Parathyroid adenoma (tissue), 2 donors: ENCODE data around the gene TLR1.

Experiments
- H2AFZ ChIP-seq: fragments of 300-600 bp; sonication (generic); one replicate; pipeline ENCODE4 v1.7.0; 2017; ENCODE audit warnings: antibody characterized with exemption, mild to moderate bottlenecking
- H3K27ac ChIP-seq: fragments of 300-600 bp; sonication (generic); one replicate; pipeline ENCODE4 v1.7.0; 2017
- H3K27me3 ChIP-seq: fragments of 300-600 bp; sonication (generic); one replicate; pipeline ENCODE4 v1.7.0; 2017; ENCODE audit warnings: low read length; ENCODE audit not compliant: control insufficient read depth, insufficient read depth
- H3K36me3 ChIP-seq: fragments of 300-600 bp; sonication (generic); one replicate; pipeline ENCODE4 v1.7.0; 2017; ENCODE audit warnings: low read length; ENCODE audit not compliant: control insufficient read depth, insufficient read depth
- H3K4me1 ChIP-seq: fragments of 300-600 bp; sonication (generic); one replicate; pipeline ENCODE4 v1.7.0; 2017; ENCODE audit warnings: control low read depth
- H3K4me2 ChIP-seq: fragments of 300-600 bp; sonication (generic); one replicate; pipeline ENCODE4 v1.7.0; 2017; ENCODE audit warnings: low read length
- H3K4me3 ChIP-seq: fragments of 300-600 bp; sonication (generic); one replicate; pipeline ENCODE4 v1.7.0; 2017; ENCODE audit warnings: low read depth, low read length
- H3K79me2 ChIP-seq: fragments of 300-600 bp; sonication (generic); one replicate; pipeline ENCODE4 v1.7.0; 2017; ENCODE audit warnings: control low read depth
- H3K9ac ChIP-seq: fragments of 300-600 bp; sonication (generic); one replicate; pipeline ENCODE4 v1.7.0; 2017; ENCODE audit warnings: mild to moderate bottlenecking
- H3K9me3 ChIP-seq: fragments of 300-600 bp; sonication (generic); one replicate; pipeline ENCODE4 v1.7.0; 2017; ENCODE audit warnings: low read length; ENCODE audit not compliant: control insufficient read depth
- CTCF ChIP-seq: fragments of 300-600 bp; sonication (generic); IDR thresholded peaks from one replicate; pipeline ENCODE4 v1.7.0; 2017; ENCODE audit warnings: antibody characterized with exemption, mild to moderate bottlenecking
- donor health status: primary hyperparathyroidism.

Gene TLR1

GRCh38 chr4:38819569-38819968, 15.0 kb upstream of the TLR1 start:
- Histone ChIP-seq H3K4me3 (no peak overlapping the region), H3K4me2 (no peak overlapping the region), H2AFZ (no peak overlapping the region), H3K36me3 (no peaks in the 10 kb centered on the region), H3K9ac (no peak overlapping the region), H3K9me3 (no peaks in the 10 kb centered on the region), H3K79me2 (no peaks in the 10 kb centered on the region), H3K4me1 (no peaks in the 10 kb centered on the region), H3K27ac (no peak overlapping the region), H3K27me3 (no peaks in the 10 kb centered on the region)
- no peak for TF ChIP-seq CTCF

- H3K4me1 ChIP-seq, result no peaks in the 10 kb centered on the region
- H3K27ac ChIP-seq, result no peak overlapping the region
- no peak overlapping the region for H3K4me2 ChIP-seq
- no peaks in the 10 kb centered on the region for H3K36me3 ChIP-seq
- no peak overlapping the region for H2AFZ ChIP-seq
- no peaks in the 10 kb centered on the region for H3K9me3 ChIP-seq
- H3K9ac ChIP-seq, result no peak overlapping the region
- TF ChIP-seq CTCF, result no peak
- H3K4me3 ChIP-seq, result no peak overlapping the region
- H3K27me3 ChIP-seq, result no peaks in the 10 kb centered on the region
- no peaks in the 10 kb centered on the region for H3K79me2 ChIP-seq
Measured at GRCh38 chr4:38818441-38818976, 13.9 kb upstream of the TLR1 start.

- Histone ChIP-seq H3K27me3 (no peaks in the 10 kb centered on the region), H3K4me1 (no peaks in the 10 kb centered on the region), H3K4me3 (no peak overlapping the region), H3K9me3 (no peaks in the 10 kb centered on the region), H3K36me3 (no peaks in the 10 kb centered on the region), H3K9ac (no peak overlapping the region), H3K4me2 (no peak overlapping the region), H3K27ac (no peak overlapping the region), H3K79me2 (no peaks in the 10 kb centered on the region), H2AFZ (no peak overlapping the region)
- TF ChIP-seq CTCF, result no peak
Measured at GRCh38 chr4:38815885-38816782, 11.5 kb upstream of the TLR1 start.

GRCh38 chr4:38814386-38814785, 9.8 kb upstream of the TLR1 start:
- Histone ChIP-seq H3K4me2 (no peak overlapping the region), H3K27me3 (no peaks in the 10 kb centered on the region), H3K4me1 (no peaks in the 10 kb centered on the region), H3K27ac (no peak overlapping the region), H3K79me2 (no peaks in the 10 kb centered on the region), H3K9me3 (no peaks in the 10 kb centered on the region), H3K36me3 (no peaks in the 10 kb centered on the region), H3K4me3 (no peak overlapping the region), H2AFZ (no peak overlapping the region), H3K9ac (no peak overlapping the region)
- TF ChIP-seq CTCF, result no peak
